Osteoblast (primary cell): Measurements from ENCODE around the gene CPSF2. TPM values are rescaled to one million over a fixed set of nuclear protein-coding genes. Genes with fewer than 3 reads are reported as not detected.

Source experiments
- total RNA-seq: library from RNA; depleted of rRNA; stranded (reverse); fragments of >200 nt; gene quantifications from 2 replicates; pipeline ENCODE4 v1.2.3, GENCODE V29; 2012

Gene CPSF2
- total RNA-seq, 1 donor = 47.8 TPM

Other genes with a start within 250 kb of the CPSF2 start
- 22.1 and 27.7 TPM in 2 replicates for gene FBLN5, start 174.3 kb upstream of the CPSF2 start, total RNA-seq
- 38.0 and 46.9 TPM in 2 replicates for gene TRIP11, start 81.9 kb upstream of the CPSF2 start, total RNA-seq
- gene ATXN3, start 15.4 kb upstream of the CPSF2 start, total RNA-seq = 24.6 and 28.9 TPM in 2 replicates
- 146 and 150 TPM in 2 replicates for gene NDUFB1, start 263 bp upstream of the CPSF2 start, total RNA-seq
- gene SLC24A4, start 201.2 kb downstream of the CPSF2 start, total RNA-seq = under 0.01 TPM in 1 of 2 replicates, not detected in the other